Embryonic facial prominence (tissue), 1 donor: ENCODE measurements around the gene SAMD15.
A peak's percentile ranks its signal among the peaks of the same experiment; 100 is the strongest.
"Not testable (repeated sequence)": the region's sequence is repeated elsewhere in the genome, so short reads cannot be mapped to it uniquely, and the experiment has no call there.

Experiments
- DNase-seq: peaks from one replicate; pipeline ENCODE4 v3.0.0-alpha.2; 2016; ENCODE audit errors: extremely low spot score

The SAMD15 gene

DNA sequence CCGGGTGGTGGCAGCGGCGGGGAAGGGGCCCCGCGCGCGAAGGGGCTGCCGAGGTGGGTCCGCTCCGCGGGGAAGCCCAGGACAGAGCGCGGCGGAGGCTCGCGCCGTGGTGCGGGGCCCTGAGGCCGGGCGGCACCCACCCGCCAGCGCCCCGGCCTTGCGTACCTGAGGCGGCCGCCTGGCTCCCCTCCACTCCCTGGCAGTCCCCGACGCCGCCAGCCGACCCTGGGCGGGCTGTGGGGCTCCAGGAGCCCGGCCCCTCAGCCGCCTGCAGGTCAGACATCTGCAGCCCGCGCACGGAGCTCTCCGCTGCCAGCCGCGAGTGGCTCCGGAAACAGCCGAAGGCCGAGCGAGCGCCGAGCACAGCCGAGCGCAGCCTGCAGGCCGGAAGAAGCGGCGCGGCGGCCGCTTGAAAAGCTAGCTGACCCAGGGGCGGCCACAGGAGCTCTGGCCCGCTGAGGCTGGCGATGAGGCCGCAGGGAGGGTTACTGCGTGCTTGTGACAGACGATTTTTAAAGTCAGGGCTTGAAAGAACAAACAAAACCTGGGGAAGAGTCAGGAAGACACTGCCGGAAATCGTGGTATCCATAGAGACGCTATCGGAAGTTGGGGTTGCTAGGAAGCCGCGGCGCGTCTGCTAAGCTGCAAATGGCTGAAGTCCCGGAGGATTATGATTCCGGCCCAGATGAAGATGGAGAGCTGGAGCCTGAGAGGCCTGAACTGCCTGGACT is at the start of gene SAMD15, which contains the start of gene TMED8:
SAMD15 (plus strand) TSS at position 609 of the 731 bp plus-strand sequence; CDS start at position 649, 40 bp downstream.
TMED8 (minus strand) TSS at position 324 of the 731 bp plus-strand sequence; CDS start at position 283, 41 bp downstream.
- peak; percentile 73 for DNase-seq

DNA sequence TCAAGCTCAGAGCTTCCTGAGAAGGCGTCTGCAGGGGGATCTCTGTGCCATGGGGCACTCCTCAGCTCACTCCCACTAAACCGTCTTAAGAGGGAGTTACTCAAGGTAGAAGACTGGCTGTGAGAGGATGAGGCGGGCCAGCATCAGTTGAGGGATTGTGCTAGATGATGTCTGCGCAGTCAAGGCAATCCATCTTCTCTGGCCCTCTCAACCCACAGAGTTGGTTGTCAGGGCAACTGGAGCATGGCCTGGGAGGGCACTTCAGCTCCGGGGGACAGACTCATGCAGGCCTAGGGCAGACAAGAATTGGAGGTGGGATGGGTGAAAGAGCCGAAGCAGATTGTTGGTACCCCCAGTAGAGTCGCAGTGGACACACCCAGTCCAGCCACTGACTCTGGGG is 47.3 kb upstream of the SAMD15 start:
- DNase-seq, result no peak

DNA sequence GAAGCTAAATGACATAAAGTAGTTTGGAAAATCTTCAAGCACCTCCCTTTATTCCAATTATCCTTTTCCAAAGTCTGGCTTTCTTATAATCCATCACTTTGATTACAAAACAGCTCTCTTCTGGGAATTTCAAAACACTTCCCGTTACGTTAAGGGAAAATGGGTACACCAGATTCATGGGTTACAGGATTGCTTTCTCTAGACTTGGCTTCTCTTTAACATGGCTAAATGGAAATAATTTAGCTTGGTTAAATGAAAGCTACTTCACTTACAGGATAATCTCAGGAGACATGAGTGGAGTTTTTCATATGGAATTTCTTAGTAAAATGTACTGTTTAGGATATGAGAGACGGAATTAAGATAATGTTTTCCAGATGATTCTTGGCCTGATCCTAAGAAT is 41.6 kb upstream of the SAMD15 start:
- DNase-seq, result no peak

- not testable (repeated sequence) for DNase-seq
Measured at GRCh38 chr14:77337255-77337654, 39.9 kb upstream of the SAMD15 start.

DNA sequence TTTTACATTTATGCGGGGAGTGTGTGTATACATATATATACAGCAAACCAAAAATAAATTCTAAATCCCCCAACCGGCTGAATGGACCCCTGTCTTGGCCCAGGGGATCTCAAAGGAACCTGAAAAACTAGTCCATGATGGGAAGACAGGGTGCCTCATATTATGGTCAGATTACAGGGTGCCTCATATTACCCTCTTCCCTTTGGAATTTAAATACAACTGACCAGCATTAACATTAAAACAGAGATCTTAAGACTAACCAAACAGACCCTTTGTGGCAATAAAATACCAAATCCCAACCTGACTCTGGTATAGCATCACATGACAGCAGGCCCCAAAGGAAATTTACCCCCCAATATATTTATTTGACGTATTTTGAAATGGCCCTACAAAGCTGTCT is 39.3 kb upstream of the SAMD15 start:
- DNase-seq, result no peak

GRCh38 chr14:77338302-77338701 is 38.9 kb upstream of the SAMD15 start:
- no peak for DNase-seq

- no peak for DNase-seq
Measured at GRCh38 chr14:77339407-77339806, 37.8 kb upstream of the SAMD15 start.

DNA sequence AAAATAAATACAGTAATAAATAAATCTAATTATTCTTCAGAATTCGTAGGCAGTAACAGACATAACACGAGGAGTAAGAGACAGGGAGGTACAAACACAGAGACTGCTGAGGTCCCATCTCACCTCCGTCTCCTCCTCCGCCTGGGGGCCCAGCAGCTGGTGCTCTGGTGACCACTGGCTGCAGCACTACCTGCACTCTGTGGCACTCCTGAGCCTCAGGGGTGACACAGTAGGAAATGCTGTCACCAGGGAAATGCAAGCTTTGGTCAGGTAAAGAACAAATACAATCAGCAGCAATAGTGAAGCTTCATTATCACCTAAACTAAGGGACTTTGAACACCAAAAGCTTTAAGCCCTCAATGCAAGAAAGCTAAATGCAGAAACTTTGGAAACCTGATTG is 36.8 kb upstream of the SAMD15 start:
- DNase-seq, result no peak

- no peak for DNase-seq
Measured at GRCh38 chr14:77342726-77343397, 34.3 kb upstream of the SAMD15 start.

- no peak for DNase-seq
Measured at GRCh38 chr14:77343662-77344061, 33.5 kb upstream of the SAMD15 start.

GRCh38 chr14:77344377-77344996 is 32.7 kb upstream of the SAMD15 start:
- DNase-seq, result no peak

DNA sequence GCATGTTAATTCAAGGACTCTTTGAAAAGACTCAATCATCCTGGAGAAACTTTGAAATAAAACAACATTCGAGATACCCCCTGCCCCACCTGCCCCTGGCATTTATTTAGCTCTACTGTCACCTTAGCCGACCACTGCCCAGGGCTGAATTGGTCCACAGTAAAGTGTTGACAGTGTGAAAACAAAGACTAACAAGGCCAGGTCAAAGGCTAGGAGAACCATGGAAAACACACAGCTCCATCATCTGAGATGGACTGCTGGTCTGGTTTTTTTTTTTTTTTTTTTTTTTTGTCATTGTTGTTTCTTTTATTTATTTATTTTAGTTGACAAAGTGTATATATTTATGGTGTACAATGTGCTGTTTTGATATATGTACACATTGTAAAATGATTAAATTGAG is 30.7 kb upstream of the SAMD15 start:
- no peak for DNase-seq

- no peak for DNase-seq
Measured at GRCh38 chr14:77347751-77348150, 29.4 kb upstream of the SAMD15 start.

GRCh38 chr14:77353469-77354141 is 23.6 kb upstream of the SAMD15 start:
- no peak for DNase-seq

DNA sequence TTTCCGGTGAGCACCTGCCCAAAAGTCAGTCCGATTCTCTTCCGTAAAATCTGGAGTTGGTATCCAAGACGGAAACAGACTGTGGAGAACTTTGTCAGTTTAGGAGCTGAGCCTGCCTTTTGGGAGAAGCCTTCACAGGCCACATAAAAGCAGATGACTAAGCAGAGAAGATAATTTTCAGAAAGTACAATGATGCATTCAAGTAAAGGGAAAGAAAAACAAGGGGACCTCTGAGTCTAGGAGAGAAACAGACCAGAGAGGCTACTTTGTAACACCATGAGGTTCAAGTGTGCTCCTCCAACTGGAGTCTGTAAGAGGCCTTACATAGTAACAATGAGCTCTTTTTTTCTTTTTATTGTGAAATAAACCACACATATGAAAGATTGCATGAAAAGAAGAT is 21.4 kb upstream of the SAMD15 start:
- DNase-seq, result no peak

GRCh38 chr14:77356899-77357298 is 20.3 kb upstream of the SAMD15 start:
- DNase-seq, result no peak

- DNase-seq, result no peak
Measured at GRCh38 chr14:77359626-77360025, 17.6 kb upstream of the SAMD15 start.

DNA sequence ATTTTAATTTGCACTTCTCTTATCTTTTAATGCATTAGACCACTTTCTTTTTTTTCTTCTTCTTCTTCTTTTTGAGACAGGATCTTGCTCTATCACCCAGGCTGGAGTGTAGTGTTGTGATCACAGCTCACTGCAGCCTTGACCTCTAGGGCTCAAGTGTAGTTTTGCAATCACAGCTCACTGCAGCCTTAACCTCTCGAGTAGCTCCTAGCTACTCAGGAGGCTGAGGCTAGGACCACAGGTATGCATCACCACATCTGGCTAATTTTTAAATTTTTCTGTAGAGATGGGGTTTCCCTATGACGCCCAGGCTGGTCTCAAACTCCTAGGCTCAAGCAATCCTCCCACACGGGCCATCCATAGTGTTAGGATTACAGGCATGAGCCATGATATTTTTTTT is 13.0 kb upstream of the SAMD15 start:
- no peak for DNase-seq

GRCh38 chr14:77369285-77369684 is 7.9 kb upstream of the SAMD15 start:
- no peak for DNase-seq

DNA sequence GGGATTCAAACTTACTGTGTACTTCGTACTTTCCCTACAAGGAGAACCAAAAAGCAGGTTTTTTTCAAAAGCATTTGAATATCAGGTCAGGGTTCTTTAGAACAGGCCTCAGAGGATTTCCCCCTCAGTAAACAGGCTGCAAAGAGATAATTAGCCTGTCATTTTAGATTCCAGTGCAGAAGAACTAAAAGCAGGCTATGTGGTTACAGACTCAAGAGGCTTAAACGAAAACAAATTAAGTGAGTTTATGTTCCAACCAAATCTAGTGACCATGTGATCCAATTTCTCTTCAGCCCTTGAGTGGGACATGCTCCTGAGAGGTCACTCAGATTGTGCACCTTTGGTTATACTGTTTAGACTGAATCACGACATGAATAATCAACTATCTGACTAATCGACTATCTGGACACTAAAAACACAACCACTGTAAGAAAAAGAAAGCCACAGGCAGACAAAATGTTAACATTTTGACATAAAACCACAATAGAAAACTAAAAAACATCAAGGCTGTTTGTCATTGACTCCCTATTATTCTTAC is 4.8 kb upstream of the SAMD15 start:
- no peak for DNase-seq

DNA sequence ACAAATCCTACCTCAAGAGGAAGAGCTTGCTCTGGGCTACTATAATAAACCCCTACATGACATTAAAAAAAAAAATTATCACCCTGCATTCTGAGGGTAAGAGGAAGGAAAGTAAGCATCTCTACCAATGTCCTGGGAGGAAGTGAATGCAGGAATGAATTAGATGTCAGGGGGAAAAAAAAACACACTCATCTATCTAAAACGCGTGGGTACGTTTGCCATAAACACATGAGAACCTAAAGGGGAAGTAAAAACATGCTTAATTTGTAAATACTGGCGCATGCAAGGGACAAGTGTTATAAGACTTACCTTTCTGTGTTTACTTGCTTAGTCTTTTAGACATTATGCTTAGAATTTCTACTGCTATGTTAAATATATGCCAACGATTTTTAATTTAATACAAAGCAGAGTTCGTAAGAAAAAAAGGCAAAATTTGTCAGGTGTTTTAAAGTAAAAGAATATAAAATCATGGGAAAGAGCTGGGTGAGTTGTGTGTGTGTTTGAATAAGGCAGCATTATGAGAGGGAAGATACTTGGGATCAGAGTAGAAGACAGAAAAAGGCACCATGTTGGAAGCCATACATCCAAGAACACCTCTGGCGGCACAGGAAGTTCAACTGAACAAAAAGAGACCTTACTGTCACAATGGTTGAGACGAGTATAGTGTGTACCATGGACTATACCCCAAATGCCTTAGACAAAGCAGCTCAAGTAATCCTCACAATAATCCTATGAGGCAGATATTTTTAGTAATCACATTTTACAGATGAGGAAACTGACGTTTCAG is 1.8 kb upstream of the SAMD15 start:
- DNase-seq, result no peak
